SK-N-DZ (cell line): ENCODE data around the gene TTI1.

ENCODE experiments used
- DNase-seq: peaks from one replicate; pipeline ENCODE4 v3.0.0-alpha.2; 2015; ENCODE audit warnings: low spot score

The TTI1 gene

GRCh38 chr20:38055294-38055693 lies 22.0 kb upstream of the TTI1 start:
- no peak for DNase-seq

DNA sequence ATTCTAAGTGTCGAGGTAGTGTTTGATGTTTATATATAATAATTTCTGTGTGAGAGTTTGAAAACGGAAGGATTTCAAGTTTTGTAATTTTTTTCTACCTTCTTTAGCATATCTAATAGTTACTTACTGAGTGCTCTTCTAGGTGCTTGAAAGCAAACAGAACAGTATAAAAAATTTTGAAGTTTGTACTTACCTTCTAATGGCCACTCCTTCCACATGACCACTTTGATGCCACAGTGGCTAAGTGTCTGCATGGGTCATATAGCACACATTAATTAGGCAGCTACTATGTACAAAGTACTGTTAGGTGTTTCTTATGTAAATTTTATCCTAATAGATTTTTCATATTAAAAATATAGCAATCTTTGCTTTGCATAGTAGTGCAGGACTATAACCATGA lies 21.4 kb upstream of the TTI1 start:
- no peak for DNase-seq

- DNase-seq, result no peak
Observed at GRCh38 chr20:38052870-38053269, 19.6 kb upstream of the TTI1 start.

- no peak for DNase-seq
Observed at GRCh38 chr20:38050686-38051085, 17.4 kb upstream of the TTI1 start.

GRCh38 chr20:38049800-38050199 lies 16.5 kb upstream of the TTI1 start:
- no peak for DNase-seq

DNA sequence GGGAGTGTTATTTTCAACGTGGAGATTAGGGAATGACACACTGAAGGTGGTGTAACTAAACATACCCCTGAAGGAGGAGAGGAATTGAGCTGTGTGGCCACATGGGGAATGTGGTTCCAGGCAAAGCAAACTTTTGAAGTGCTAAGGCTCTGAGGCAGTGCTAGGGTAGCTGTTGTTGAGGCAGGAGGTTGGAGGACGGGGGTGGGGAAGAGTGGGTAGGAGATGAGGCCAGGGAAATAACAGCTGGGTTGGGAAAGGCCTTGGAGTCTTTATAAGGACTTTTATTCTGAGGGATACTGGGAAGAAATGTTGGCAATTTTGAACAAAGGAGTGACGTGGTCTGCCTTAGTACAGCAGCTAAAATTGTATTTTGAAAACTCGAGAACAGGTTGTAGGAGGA lies 13.3 kb upstream of the TTI1 start:
- DNase-seq, result no peak

DNA sequence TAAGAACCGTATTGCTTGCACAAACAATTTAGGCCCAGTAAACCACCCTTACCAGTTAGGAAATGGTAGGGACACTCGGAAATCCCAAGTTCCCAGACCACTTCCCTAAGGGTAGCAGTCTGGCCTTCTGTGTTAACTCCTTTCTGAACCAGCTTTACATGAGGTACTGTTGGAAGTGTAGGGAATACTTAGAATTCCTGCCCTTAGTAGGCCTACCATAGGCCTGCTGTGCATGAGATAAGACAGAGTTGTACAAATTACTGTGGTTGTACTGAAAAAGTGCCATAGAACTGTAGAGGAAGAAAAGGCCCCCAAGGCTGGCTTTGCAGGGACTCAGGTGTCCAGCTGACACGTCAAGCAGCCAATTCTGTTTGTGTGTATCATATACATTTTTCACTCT lies 11.4 kb upstream of the TTI1 start:
- DNase-seq, result no peak

DNA sequence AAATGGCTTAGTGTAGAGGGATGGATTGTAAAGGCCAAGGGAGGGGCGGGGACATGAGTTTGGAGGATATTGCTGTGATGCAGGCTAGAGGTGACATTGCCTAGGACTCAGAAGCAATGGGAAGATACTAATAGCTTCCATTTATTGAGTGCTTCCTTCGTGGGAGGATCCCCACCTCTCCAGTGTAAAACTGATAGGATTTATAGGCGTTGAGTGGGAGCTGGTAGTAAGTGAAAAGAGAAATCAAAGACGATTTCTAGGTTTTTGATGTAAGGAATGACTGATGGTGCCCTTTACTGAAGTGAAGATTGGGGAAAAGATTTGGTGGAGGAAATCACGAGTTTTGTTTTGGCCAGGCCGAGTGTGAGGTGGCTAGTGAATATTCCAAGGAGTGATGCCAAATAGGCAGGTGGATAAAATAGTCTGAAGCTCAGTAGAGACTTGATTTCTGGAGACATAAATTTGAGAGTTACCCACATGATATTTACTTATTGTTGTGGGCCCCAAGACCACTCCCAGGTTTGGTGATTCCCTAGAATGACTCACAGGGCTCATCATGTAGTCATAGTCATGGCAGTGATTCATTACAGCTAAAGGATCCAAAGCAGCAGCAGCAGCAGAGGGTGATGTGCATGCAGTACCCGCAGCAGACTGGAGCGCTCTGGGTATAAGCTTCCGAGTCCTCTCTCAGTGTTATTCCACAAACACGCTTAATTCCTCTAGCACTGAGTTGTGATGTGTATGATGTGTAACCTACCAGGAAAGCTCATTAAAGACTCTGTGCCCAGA lies 10.4 kb upstream of the TTI1 start:
- DNase-seq, result no peak

- DNase-seq, result no peak
Observed at GRCh38 chr20:38040276-38040675, 7.0 kb upstream of the TTI1 start.

GRCh38 chr20:38036366-38036765 lies 3.1 kb upstream of the TTI1 start:
- no peak for DNase-seq

- no peak for DNase-seq
Observed at GRCh38 chr20:38034961-38035360, 1.7 kb upstream of the TTI1 start.

DNA sequence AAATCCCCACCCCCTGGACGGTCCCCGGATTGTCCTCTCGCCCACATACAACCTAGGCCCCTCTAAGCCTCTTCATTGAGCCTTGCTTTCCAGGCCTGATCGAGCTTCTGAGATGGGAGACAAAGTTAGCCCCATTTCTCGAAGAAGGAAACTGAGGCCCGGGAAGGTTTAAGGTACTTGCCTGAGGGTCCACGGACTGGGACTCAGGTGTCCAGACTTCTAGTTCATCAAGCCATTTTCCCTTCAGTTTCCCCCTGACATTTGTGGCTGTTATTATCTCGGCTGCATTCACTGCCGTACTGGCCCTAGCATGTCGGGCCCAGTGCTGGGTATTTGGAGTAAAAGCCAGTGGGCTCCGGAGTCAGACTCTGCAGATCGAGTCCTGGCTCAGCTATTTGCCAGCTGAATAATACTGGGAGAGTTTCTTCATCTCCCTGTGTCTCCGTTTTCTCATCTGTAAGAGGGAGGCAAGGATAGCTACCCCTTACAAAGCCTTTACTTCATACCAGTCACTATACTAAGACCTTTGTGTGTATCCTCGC lies 923 bp upstream of the TTI1 start:
- DNase-seq, result no peak

GRCh38 chr20:38032585-38033329 lies 499 bp downstream of the TTI1 start:
- DNase-seq, result no peak

DNA sequence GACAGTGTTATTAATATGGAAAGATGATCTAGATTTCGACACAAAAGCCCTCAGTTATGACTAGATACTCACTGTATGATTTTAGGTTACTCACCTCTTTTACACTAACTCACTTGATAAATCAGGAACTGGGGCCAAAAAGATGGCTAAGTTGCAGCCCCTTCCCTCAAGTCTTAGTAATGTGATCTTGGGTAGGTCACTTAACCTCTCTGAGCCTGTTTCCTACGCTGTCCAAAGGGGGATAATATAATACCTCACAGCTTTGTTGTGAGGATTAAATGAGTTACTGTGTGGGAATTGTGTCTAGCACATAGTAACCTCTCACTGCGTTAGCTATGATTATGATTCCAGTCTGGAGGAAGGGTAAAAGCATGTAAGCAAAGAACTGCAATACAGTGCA lies 1.3 kb downstream of the TTI1 start:
- no peak for DNase-seq

DNA sequence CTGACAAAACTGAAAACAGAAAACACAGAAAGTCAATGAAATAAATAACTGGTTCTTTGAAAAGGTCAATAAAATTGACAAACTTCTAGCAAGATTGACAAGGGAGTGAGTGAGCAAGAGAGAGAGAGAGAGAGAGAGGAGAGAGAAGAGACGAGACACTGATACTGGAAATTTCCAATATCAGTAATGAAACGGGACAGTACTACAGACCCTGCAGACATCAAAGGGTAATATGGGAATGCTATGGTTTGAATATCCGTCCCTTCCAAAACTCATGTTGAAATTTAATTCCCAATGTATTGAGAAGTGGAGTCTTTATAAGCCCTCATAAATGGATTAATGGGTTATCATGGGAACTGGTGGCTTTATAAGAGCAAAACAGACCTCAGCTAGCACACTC lies 3.8 kb downstream of the TTI1 start:
- DNase-seq, result no peak

- no peak for DNase-seq
Observed at GRCh38 chr20:38024496-38024895, 8.8 kb downstream of the TTI1 start.

DNA sequence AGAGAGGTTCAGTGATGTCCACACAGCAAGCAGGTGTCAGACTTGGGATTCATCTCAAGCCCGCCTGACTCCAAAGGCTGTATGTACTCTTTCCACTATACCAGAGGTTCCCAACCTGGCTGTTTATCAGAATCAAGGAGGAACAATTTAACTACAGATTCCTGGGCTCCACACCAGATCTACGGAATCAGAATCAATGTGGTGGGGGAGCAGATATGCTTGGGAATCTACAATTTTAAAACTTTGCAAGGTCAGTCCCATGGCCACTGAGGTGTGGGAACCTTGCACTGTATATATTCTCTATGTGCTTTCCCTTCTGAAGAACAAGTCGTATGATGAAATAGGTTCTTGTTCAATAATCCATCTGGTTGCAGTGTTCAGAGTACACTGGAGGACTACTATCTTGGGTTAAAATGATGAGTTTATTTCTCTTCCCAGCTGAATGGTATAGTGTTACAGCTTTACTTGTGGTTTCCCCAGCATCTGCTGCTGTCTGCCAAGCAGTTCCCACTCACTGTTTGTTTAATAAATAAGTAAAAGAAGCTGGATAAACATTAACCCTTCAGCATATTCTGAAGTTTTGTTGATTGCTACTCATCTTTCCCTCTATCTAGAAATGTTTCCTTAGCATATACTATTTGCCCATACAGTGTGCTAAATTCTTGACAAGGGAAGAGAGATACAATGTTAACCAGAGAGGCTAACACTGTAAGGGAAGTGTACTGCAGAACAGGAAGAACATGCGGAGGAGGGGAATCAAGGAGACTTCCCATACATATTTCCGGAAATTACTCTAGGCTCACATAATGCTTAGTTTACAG lies 9.9 kb downstream of the TTI1 start:
- no peak for DNase-seq

GRCh38 chr20:38021087-38021772 lies 12.0 kb downstream of the TTI1 start:
- no peak for DNase-seq

DNA sequence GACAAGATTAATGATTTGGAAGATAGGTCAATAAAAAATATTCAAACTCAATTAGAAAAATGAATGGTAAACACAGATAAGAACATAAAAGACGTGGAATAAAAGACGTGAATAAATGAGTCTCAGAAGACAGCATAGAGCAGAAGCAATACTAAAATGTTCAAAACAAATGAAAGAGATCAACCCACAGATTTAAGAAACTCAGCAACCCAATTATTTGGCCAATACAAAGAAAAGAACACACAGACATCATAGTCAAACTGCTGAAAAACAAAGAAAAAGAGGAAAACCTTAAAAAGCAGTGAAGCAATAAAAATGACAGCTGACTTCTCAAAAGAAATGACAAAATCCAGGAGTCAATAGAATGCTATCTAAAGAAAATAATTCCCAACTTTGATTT lies 14.9 kb downstream of the TTI1 start:
- DNase-seq, result no peak

DNA sequence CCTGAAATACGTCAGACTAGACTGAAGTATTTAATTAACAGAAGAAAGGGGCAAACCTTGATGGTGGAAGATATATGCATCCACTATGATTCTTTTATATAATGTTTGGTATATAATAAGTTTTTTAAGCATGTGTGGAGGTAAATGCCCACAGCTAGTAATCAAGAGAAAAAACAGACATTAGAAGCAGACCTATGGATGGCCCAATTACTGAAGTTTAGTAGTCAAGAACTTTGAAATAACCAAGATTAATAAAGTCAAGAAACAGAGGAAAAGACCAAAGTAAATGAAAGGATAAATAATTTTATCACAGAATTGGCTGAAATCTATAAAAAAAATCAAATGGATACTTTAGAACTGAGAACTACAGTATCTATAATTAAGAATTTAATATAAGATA lies 15.3 kb downstream of the TTI1 start:
- DNase-seq, result no peak

DNA sequence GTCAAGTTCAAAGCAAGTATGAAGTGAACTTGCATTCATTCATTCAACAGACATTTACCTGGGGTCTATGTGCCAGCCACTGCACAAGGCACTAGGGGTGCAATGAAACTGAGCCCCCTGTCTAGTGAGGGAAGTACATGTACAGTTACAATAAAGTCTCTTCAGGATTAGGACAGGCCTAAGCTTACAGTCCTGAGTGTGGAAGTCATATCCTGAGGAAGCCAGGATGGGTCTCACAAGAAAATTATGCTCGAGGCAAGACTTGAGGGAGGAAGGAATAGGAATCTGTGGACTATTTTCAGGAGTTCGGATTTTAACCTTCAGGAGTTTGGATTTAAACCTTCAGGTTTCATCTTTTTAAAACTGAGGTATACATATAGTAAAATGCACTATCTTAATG lies 19.4 kb downstream of the TTI1 start:
- DNase-seq, result no peak

DNA sequence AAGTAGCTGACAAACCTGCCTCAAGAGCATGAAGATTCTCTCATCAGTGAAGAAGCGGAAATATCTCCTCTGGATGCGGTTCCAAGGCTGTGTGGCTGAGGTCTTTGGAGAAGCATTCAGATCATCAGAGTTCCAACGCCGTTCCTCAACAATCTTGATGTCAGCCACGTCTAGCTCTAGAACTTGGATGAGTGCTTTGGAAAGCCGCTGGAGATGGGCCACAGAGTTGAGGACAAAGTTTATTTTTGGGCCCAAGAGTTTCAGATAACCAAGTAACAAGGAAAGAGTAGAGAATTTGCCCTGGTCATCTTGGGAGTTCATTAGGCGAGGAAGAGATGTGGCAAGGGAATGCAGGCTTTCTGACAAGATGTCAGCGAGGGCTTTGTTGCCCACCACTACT lies 20.9 kb downstream of the TTI1 start:
- no peak for DNase-seq
